ENCODE data around the gene URGCP.
A peak's percentile ranks its signal among the peaks of the same experiment; 100 is the strongest.

Gene URGCP

DNA sequence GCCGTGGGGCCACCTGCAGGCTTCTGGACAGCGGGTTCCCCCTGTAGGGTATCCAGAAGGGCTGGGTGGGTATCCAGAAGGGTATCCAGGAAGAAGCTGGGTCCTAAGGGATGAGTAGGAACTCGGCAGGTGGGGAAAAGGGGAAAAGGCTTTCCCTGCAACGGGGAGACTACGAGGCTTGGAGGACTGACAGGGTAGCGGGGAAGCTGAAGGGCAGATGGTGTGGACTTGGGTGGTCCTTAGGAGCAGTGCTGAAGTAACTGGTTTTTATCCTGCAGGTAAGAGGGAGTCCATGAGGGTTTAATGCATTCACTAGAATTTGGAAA is 20.4 kb upstream of the URGCP start:
- no peaks in the 10 kb centered on the region for H3K9me3 ChIP-seq (ENCODE audit: control insufficient read depth, low read length)
- peak overlapping the region; percentile 81 for H3K9ac ChIP-seq (ENCODE audit: low read length)
- no peak overlapping the region for H2AK5ac ChIP-seq (ENCODE audit: low read length, severe bottlenecking)
- H2BK12ac ChIP-seq (ENCODE audit: low read length in 2 of 2), result no peak overlapping the region
- H3K36me3 ChIP-seq (ENCODE audit: control insufficient read depth in 1 of 2, insufficient read depth in 2 of 2, low read depth in 1 of 2, low read length in 2 of 2), result peaks cover 0 to 4% of the 10 kb centered on the region in 2 experiments
- peaks cover 6% of the 10 kb centered on the region for H3K4me1 ChIP-seq (ENCODE audit: control insufficient read depth, insufficient read depth, low read depth, low read length)
- no peak overlapping the region for H2BK5ac ChIP-seq (ENCODE audit: low read depth, low read length, poor library complexity, severe bottlenecking)
- no peak overlapping the region for H4K91ac ChIP-seq (ENCODE audit: low read length)
- H3K79me1 ChIP-seq (replicated peaks; ENCODE audit: low read length, poor library complexity, severe bottlenecking), result peaks cover 8% of the 10 kb centered on the region
- no peaks in the 10 kb centered on the region for H3K27me3 ChIP-seq (ENCODE audit: control insufficient read depth in 1 of 2, insufficient read depth in 1 of 2, low read length in 2 of 2)
- H2AFZ ChIP-seq (ENCODE audit: low read depth, low read length), result peak overlapping the region; percentile 99
- DNase-seq, result no peak
- H3K27ac ChIP-seq (ENCODE audit: low read length, poor library complexity, severe bottlenecking), result peak overlapping the region; percentile 2
- peak overlapping the region; percentile 58 to 72 for H3K18ac ChIP-seq (ENCODE audit: low read depth in 1 of 2, low read length in 2 of 2)
- H3K14ac ChIP-seq (ENCODE audit: low read length in 2 of 2), result no peak overlapping the region
- H2BK120ac ChIP-seq (ENCODE audit: low read depth, low read length), result no peak overlapping the region
- peak overlapping the region; percentile 79 to 92 for H3K4me3 ChIP-seq (ENCODE audit: insufficient read depth in 1 of 2, low read depth in 1 of 2, low read length in 2 of 2)
- peak overlapping the region; percentile 87 for H3K4me2 ChIP-seq (ENCODE audit: low read length, poor library complexity, severe bottlenecking)
- H4K8ac ChIP-seq (ENCODE audit: low read length), result peak overlapping the region; percentile 99
- WGBS, result 12% methylated on average over 6 of the region's 6 CpGs
- H3K23ac ChIP-seq (ENCODE audit: low read length in 2 of 2), result no peak overlapping the region
- peak overlapping the region in 1 of 2 experiments; percentile 88 for H3K4ac ChIP-seq (ENCODE audit: low read depth in 1 of 2, low read length in 2 of 2)
- H2BK15ac ChIP-seq (ENCODE audit: low read depth, poor library complexity, severe bottlenecking), result no peak overlapping the region

- Histone ChIP-seq H3K4me1 (ENCODE audit: control insufficient read depth, insufficient read depth, low read depth, low read length) (peaks cover 6% of the 10 kb centered on the region), H3K79me1 (replicated peaks; ENCODE audit: low read length, poor library complexity, severe bottlenecking) (peaks cover 8% of the 10 kb centered on the region), H3K4me3 (ENCODE audit: insufficient read depth in 1 of 2, low read depth in 1 of 2, low read length in 2 of 2) (peak within 1 kb of the TSS; percentile 79 to 92), H3K9me3 (ENCODE audit: control insufficient read depth, low read length) (no peaks in the 10 kb centered on the region), H3K4ac (ENCODE audit: low read depth in 1 of 2, low read length in 2 of 2) (peak within 1 kb of the TSS; percentile 57 to 88), H3K23ac (ENCODE audit: low read length in 2 of 2) (peak within 1 kb of the TSS in 1 of 2 experiments; percentile 95), H2BK120ac (ENCODE audit: low read depth, low read length) (no peak within 1 kb of the TSS), H3K18ac (ENCODE audit: low read depth in 1 of 2, low read length in 2 of 2) (peak within 1 kb of the TSS; percentile 58 to 98), H2AK5ac (ENCODE audit: low read length, severe bottlenecking) (no peak within 1 kb of the TSS), H3K4me2 (ENCODE audit: low read length, poor library complexity, severe bottlenecking) (peak within 1 kb of the TSS; percentile 87), H4K91ac (ENCODE audit: low read length) (peak within 1 kb of the TSS; percentile 94), H2BK15ac (ENCODE audit: low read depth, poor library complexity, severe bottlenecking) (no peak within 1 kb of the TSS), H3K36me3 (ENCODE audit: control insufficient read depth in 1 of 2, insufficient read depth in 2 of 2, low read depth in 1 of 2, low read length in 2 of 2) (peaks cover 0 to 4% of the 10 kb centered on the region in 2 experiments), H2AFZ (ENCODE audit: low read depth, low read length) (peak within 1 kb of the TSS; percentile 99), H3K14ac (ENCODE audit: low read length in 2 of 2) (peak within 1 kb of the TSS in 1 of 2 experiments; percentile 92), H2BK5ac (ENCODE audit: low read depth, low read length, poor library complexity, severe bottlenecking) (no peak within 1 kb of the TSS), H3K27me3 (ENCODE audit: control insufficient read depth in 1 of 2, insufficient read depth in 1 of 2, low read length in 2 of 2) (no peaks in the 10 kb centered on the region), H2BK12ac (ENCODE audit: low read length in 2 of 2) (no peak within 1 kb of the TSS), H3K27ac (ENCODE audit: low read length, poor library complexity, severe bottlenecking) (peak within 1 kb of the TSS; percentile 91), H4K8ac (ENCODE audit: low read length) (peak within 1 kb of the TSS; percentile 99), H3K9ac (ENCODE audit: low read length) (peak within 1 kb of the TSS; percentile 81)
- peak; percentile 71 for DNase-seq
- WGBS, result 6% methylated on average over 73 of the region's 82 CpGs
These were observed 19.8 kb upstream of the URGCP start, which contains the start of gene UBE2D4 for GRCh38 chr7:43925984-43926797. UBE2D4 (plus strand) TSS chr7:43926436; CDS start chr7:43926533, 97 bp downstream.

GRCh38 chr7:43922726-43923125 is 16.3 kb upstream of the URGCP start:
- no peak for DNase-seq
- H2BK15ac ChIP-seq (ENCODE audit: low read depth, poor library complexity, severe bottlenecking), result no peak overlapping the region
- no peak overlapping the region for H2AFZ ChIP-seq (ENCODE audit: low read depth, low read length)
- no peak overlapping the region for H4K91ac ChIP-seq (ENCODE audit: low read length)
- no peak overlapping the region for H2BK120ac ChIP-seq (ENCODE audit: low read depth, low read length)
- H3K4me2 ChIP-seq (ENCODE audit: low read length, poor library complexity, severe bottlenecking), result no peak overlapping the region
- no peak overlapping the region for H3K14ac ChIP-seq (ENCODE audit: low read length in 2 of 2)
- no peak overlapping the region for H2AK5ac ChIP-seq (ENCODE audit: low read length, severe bottlenecking)
- no peak overlapping the region for H3K23ac ChIP-seq (ENCODE audit: low read length in 2 of 2)
- H3K9ac ChIP-seq (ENCODE audit: low read length), result no peak overlapping the region
- no peak overlapping the region for H2BK12ac ChIP-seq (ENCODE audit: low read length in 2 of 2)
- H3K4me1 ChIP-seq (ENCODE audit: control insufficient read depth, insufficient read depth, low read depth, low read length), result peaks cover 6% of the 10 kb centered on the region
- no peak overlapping the region for H3K18ac ChIP-seq (ENCODE audit: low read depth in 1 of 2, low read length in 2 of 2)
- no peak overlapping the region for H2BK5ac ChIP-seq (ENCODE audit: low read depth, low read length, poor library complexity, severe bottlenecking)
- no peak overlapping the region for H4K8ac ChIP-seq (ENCODE audit: low read length)
- WGBS, result 97% methylated on average over 3 of the region's 4 CpGs
- no peak overlapping the region for H3K27ac ChIP-seq (ENCODE audit: low read length, poor library complexity, severe bottlenecking)
- no peaks in the 10 kb centered on the region for H3K9me3 ChIP-seq (ENCODE audit: control insufficient read depth, low read length)
- H3K4ac ChIP-seq (ENCODE audit: low read depth in 1 of 2, low read length in 2 of 2), result no peak overlapping the region
- H3K4me3 ChIP-seq (ENCODE audit: insufficient read depth in 1 of 2, low read depth in 1 of 2, low read length in 2 of 2), result no peak overlapping the region
- H3K36me3 ChIP-seq (ENCODE audit: control insufficient read depth in 1 of 2, insufficient read depth in 2 of 2, low read depth in 1 of 2, low read length in 2 of 2), result peaks cover 0 to 7% of the 10 kb centered on the region in 2 experiments
- H3K79me1 ChIP-seq (replicated peaks; ENCODE audit: low read length, poor library complexity, severe bottlenecking), result peaks cover 6% of the 10 kb centered on the region
- H3K27me3 ChIP-seq (ENCODE audit: control insufficient read depth in 1 of 2, insufficient read depth in 1 of 2, low read length in 2 of 2), result no peaks in the 10 kb centered on the region

- Histone ChIP-seq H2BK15ac (ENCODE audit: low read depth, poor library complexity, severe bottlenecking) (no peak overlapping the region), H3K79me1 (replicated peaks; ENCODE audit: low read length, poor library complexity, severe bottlenecking) (peaks cover 5% of the 10 kb centered on the region), H2AFZ (ENCODE audit: low read depth, low read length) (no peak overlapping the region), H3K9ac (ENCODE audit: low read length) (no peak overlapping the region), H3K23ac (ENCODE audit: low read length in 2 of 2) (no peak overlapping the region), H3K4me1 (ENCODE audit: control insufficient read depth, insufficient read depth, low read depth, low read length) (peaks cover 4% of the 10 kb centered on the region), H3K36me3 (ENCODE audit: control insufficient read depth in 1 of 2, insufficient read depth in 2 of 2, low read depth in 1 of 2, low read length in 2 of 2) (peaks cover 0 to 7% of the 10 kb centered on the region in 2 experiments), H4K8ac (ENCODE audit: low read length) (no peak overlapping the region), H3K18ac (ENCODE audit: low read depth in 1 of 2, low read length in 2 of 2) (no peak overlapping the region), H2BK5ac (ENCODE audit: low read depth, low read length, poor library complexity, severe bottlenecking) (no peak overlapping the region), H3K4me2 (ENCODE audit: low read length, poor library complexity, severe bottlenecking) (no peak overlapping the region), H3K27me3 (ENCODE audit: control insufficient read depth in 1 of 2, insufficient read depth in 1 of 2, low read length in 2 of 2) (no peaks in the 10 kb centered on the region), H4K91ac (ENCODE audit: low read length) (no peak overlapping the region), H2BK120ac (ENCODE audit: low read depth, low read length) (no peak overlapping the region), H3K27ac (ENCODE audit: low read length, poor library complexity, severe bottlenecking) (no peak overlapping the region), H2AK5ac (ENCODE audit: low read length, severe bottlenecking) (no peak overlapping the region), H3K9me3 (ENCODE audit: control insufficient read depth, low read length) (no peaks in the 10 kb centered on the region), H3K4ac (ENCODE audit: low read depth in 1 of 2, low read length in 2 of 2) (no peak overlapping the region), H2BK12ac (ENCODE audit: low read length in 2 of 2) (no peak overlapping the region), H3K14ac (ENCODE audit: low read length in 2 of 2) (no peak overlapping the region), H3K4me3 (ENCODE audit: insufficient read depth in 1 of 2, low read depth in 1 of 2, low read length in 2 of 2) (no peak overlapping the region)
- no peak for DNase-seq
- 100% methylated on average over 1 of the region's 2 CpGs for WGBS
These were observed 15.0 kb upstream of the URGCP start for GRCh38 chr7:43921423-43921822.

All from mesenchymal stem cell (in vitro differentiated cells and primary cell).